Measurements from ENCODE around the gene PKP4.

- TF ChIP-seq POLR2A (IDR thresholded peaks at IDR 0.05; ENCODE audit: extremely low read depth, insufficient read length) (no peak), CTCF (IDR thresholded peaks at IDR 0.05; ENCODE audit: low read depth, low read length) (no peak)
These were observed 120.4 kb downstream of the PKP4 start for GRCh38 chr2:158577141-158577540.
